HEK293T (cell line): ENCODE data around the gene ZNF771.
"Not testable (repeated sequence)": the region's sequence is repeated elsewhere in the genome, so short reads cannot be mapped to it uniquely, and the experiment has no call there.

Experiments
- CTCF ChIA-PET: fragments of 350-600 bp; formaldehyde crosslinking; extraction: SDS; loops from one replicate; lab custom pipeline; 2021; ENCODE audit warnings: antibody characterized with exemption, inconsistent platforms; lab: Yijun Ruan, JAX
- POLR2A ChIA-PET: fragments of 350-600 bp; formaldehyde crosslinking; extraction: SDS; loops from one replicate; lab custom pipeline; 2020; ENCODE audit warnings: antibody characterized with exemption, inconsistent platforms; lab: Yijun Ruan, JAX
- DNase-seq: peaks from one replicate; pipeline ENCODE4 v3.0.0; 2012; ENCODE audit warnings: mixed read lengths; ENCODE audit errors: extremely low spot score
- ARNT ChIP-seq: fragments of 450-650 bp; IDR thresholded peaks from 2 replicates; pipeline ENCODE4 v1.6.1; 2017; ENCODE audit warnings: mild to moderate bottlenecking
- BHLHE40 ChIP-seq: fragments of 450-650 bp; IDR thresholded peaks from 2 replicates; pipeline ENCODE4 v1.6.1; 2016; ENCODE audit warnings: mild to moderate bottlenecking, moderate library complexity, borderline replicate concordance
- CTBP1 ChIP-seq: fragments of 450-650 bp; IDR thresholded peaks from 2 replicates; pipeline ENCODE4 v1.6.1; 2016; ENCODE audit warnings: borderline replicate concordance
- ELF4 ChIP-seq: fragments of 450-650 bp; IDR thresholded peaks from 2 replicates; pipeline ENCODE4 v1.6.1; 2017; ENCODE audit warnings: antibody characterized with exemption
- FOXA1 ChIP-seq: fragments of 450-650 bp; IDR thresholded peaks from 2 replicates; pipeline ENCODE4 v1.6.1; 2016; ENCODE audit warnings: mild to moderate bottlenecking
- FOXK2 ChIP-seq: fragments of 450-650 bp; IDR thresholded peaks from 2 replicates; pipeline ENCODE4 v1.6.1; 2016; ENCODE audit warnings: mild to moderate bottlenecking
- FOXM1 ChIP-seq: fragments of 450-650 bp; IDR thresholded peaks from 2 replicates; pipeline ENCODE4 v1.6.1; 2017; ENCODE audit warnings: mild to moderate bottlenecking, borderline replicate concordance
- HDGF ChIP-seq: fragments of 450-650 bp; IDR thresholded peaks from 2 replicates; pipeline ENCODE4 v1.6.1; 2017; ENCODE audit warnings: antibody characterized with exemption, borderline replicate concordance
- L3MBTL2 ChIP-seq: fragments of 450-650 bp; conservative IDR thresholded peaks from 2 replicates; pipeline ENCODE4 v1.6.1; 2016; ENCODE audit warnings: mild to moderate bottlenecking
- LEF1 ChIP-seq: fragments of 450-650 bp; IDR thresholded peaks from 2 replicates; pipeline ENCODE4 v1.6.1; 2017; ENCODE audit warnings: mild to moderate bottlenecking, borderline replicate concordance
- NFRKB ChIP-seq: fragments of 450-650 bp; IDR thresholded peaks from 2 replicates; pipeline ENCODE4 v1.6.1; 2016; ENCODE audit warnings: mild to moderate bottlenecking, moderate library complexity
- PKNOX1 ChIP-seq: fragments of 450-650 bp; IDR thresholded peaks from 2 replicates; pipeline ENCODE4 v1.6.1; 2016
- SP1 ChIP-seq: fragments of 450-650 bp; IDR thresholded peaks from 2 replicates; pipeline ENCODE4 v1.6.1; 2017
- SUZ12 ChIP-seq: fragments of 450-650 bp; IDR thresholded peaks from 2 replicates; pipeline ENCODE4 v1.6.1; 2016; ENCODE audit warnings: mild to moderate bottlenecking
- TARDBP ChIP-seq: fragments of 450-650 bp; IDR thresholded peaks from 2 replicates; pipeline ENCODE4 v1.6.1; 2016
- ZNF384 ChIP-seq: fragments of 450-650 bp; IDR thresholded peaks from 2 replicates; pipeline ENCODE4 v1.6.1; 2016

The ZNF771 gene

DNA sequence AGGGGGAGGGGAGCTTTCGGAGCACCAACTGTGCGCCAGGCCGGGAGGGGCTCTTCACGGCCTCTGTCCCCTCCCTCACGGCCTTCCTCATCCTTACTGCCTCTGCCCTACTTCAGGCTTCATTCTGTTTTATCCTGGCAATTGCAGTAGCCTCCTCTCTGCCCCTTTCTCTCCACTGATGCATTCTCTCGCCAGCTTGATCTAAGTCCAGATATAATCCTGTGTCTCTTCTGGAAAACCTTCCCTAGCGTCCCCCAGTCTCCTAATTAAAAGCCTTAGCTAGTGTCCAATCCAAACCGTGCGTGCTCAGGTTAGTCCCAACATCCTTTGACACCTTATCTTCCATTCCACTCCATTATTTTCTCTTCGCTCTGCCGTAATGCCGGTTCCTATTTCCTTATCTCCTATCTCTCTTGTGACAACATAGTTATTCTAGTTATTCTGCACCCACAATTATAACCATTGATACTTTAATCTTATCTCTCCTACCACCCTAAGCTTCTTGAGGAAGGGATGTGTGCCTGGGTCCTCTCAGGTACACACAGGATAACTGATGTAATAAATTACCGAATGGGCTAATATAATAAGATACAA is 11.3 kb upstream of the ZNF771 start:
- TF ChIP-seq TARDBP = no peak
- no peak for TF ChIP-seq FOXK2
- 0 out of 2 replicates have a peak, but pooled peaks have one; percentile 16 for TF ChIP-seq HDGF
- CTCF ChIA-PET = interaction anchor here (1.0 to 2.1 kb wide), 9 partner anchors 9 to 233 kb away, joined by 3 to 15 read pairs (median 6); partner anchors contain the start of gene ZNF771
- POLR2A ChIA-PET = interaction anchor here (0.6 to 5.0 kb wide), 18 partner anchors 7 to 300 kb away, joined by 3 to 97 read pairs (median 6); partner anchors contain the start of genes CD2BP2, CORO1A, DCTPP1 and SEPTIN1
- peak; percentile 69 for DNase-seq

DNA sequence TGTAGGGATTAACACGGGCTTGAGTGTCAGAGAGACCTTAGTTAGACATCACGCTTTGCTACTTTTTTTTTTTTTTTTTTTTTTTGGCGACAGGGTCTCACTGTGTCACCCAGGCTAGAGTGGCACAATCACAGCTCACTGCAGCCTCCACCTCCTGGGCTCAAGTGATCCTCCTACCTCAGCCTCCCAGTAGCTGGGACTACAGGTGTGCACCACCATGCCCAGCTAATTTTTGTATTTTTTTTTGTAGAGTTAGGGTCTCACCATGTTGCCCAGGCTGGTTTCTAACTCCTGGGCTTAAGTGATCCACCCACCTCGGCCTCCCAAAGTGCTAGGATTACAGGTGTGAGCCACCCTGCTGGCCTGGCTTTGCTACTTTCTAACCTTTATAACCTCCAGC is 10.8 kb upstream of the ZNF771 start:
- CTCF ChIA-PET = interaction anchor here (1.0 to 2.1 kb wide), 4 partner anchors 10 to 233 kb away, joined by 5 to 15 read pairs (median 8); partner anchors contain the start of gene ZNF771
- POLR2A ChIA-PET = interaction anchor here (0.6 to 5.0 kb wide), 9 partner anchors 8 to 300 kb away, joined by 3 to 97 read pairs (median 6); partner anchors contain the start of genes SEPTIN1, TBC1D10B, YPEL3 and ZNF689
- not testable (repeated sequence) for DNase-seq

DNA sequence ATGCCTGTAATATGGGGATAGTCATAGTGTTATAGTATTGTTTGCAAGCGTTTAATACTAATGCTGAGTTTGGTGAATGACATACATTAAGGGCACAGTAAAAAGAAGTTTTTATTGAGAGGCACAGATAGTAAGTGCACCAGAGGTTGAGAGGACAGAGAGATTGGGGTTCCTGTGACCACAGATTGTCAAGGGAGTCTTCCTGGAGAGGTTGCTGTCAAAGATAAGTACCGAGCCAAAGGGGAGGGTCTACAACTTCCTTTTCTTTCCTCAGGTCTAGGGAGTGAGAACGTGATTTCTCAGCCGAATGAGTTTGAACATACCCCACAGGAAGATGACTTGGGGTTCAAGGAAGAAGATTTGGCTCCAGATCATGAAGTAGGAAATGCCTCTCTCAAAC is 10.3 kb upstream of the ZNF771 start:
- TF ChIP-seq HDGF = no peak
- CTCF ChIA-PET = interaction anchor here (1.7 kb wide), 1 partner anchor 219 kb away, joined by 6 read pairs; no protein-coding TSS in a partner anchor
- DNase-seq = no peak
- POLR2A ChIA-PET = interaction anchor here (1.3 to 5.0 kb wide), 2 partner anchors 11 to 17 kb away, joined by 7 to 75 read pairs; partner anchors contain the start of genes SEPTIN1 and ZNF771

- POLR2A ChIA-PET = interaction anchor here (0.9 to 5.0 kb wide), 5 partner anchors 10 to 43 kb away, joined by 3 to 75 read pairs (median 7); partner anchors contain the start of genes CD2BP2, DCTPP1, SEPTIN1 and ZNF771
- no peak for DNase-seq
- CTCF ChIA-PET = interaction anchor here (1.3 to 1.7 kb wide), 2 partner anchors 27 to 218 kb away, joined by 3 to 6 read pairs; no protein-coding TSS in a partner anchor
- TF ChIP-seq L3MBTL2 (no peak), FOXA1 (no peak), SP1 (no peak), ARNT (no peak), HDGF (no peak), CTBP1 (no peak), LEF1 (no peak)
Observed at GRCh38 chr16:30397776-30398660, 9.4 kb upstream of the ZNF771 start.

DNA sequence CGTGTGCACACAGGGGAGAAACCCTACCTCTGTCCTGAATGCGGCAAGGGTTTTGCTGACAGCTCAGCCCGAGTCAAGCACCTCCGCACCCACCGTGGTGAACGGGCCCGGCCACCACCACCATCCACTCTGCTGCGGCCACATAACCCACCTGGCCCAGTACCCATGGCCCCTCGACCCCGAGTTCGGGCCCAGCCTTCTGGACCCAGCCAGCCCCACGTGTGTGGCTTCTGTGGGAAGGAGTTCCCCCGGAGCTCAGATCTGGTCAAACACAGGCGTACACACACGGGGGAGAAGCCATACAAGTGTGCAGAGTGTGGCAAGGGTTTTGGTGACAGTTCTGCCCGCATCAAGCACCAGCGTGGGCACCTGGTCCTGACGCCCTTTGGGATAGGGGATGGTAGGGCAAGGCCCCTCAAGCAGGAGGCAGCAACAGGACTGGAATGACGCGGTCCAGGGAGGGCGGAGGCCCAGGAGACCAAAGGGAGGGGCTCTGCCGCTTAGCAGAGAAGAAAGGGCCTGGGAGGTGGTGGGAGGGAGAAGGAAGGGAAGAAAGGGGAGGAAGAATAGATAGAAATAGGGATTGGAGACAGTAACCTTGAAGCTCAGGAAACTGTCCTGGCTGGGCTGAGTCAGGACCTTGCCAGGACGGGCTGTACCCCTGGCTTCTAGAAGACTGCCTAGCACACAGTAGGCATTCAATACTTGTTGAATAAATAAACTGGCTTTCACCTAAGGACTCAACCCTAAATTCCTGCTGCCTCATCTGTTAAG is 8.6 kb upstream of the ZNF771 start:
- ChIA-PET POLR2A (interaction anchor here (0.8 to 5.0 kb wide), 10 partner anchors 9 to 333 kb away, joined by 3 to 75 read pairs (median 4); partner anchors contain the start of genes ALDOA, CD2BP2, DCTPP1 and SEPTIN1), CTCF (interaction anchor here (0.6 to 1.7 kb wide), 5 partner anchors 10 to 307 kb away, joined by 3 to 6 read pairs (median 6); partner anchors contain the start of gene TBX6)
- TF ChIP-seq TARDBP = no peak
- TF ChIP-seq L3MBTL2 = no peak
- no peak for TF ChIP-seq ZNF384
- TF ChIP-seq FOXM1 = no peak
- TF ChIP-seq FOXK2 = no peak
- no peak for TF ChIP-seq NFRKB
- TF ChIP-seq LEF1 = no peak
- DNase-seq = no peak

- ChIA-PET POLR2A (interaction anchor here (0.7 to 3.7 kb wide), 8 partner anchors 9 to 334 kb away, joined by 3 to 19 read pairs (median 4); partner anchors contain the start of genes ALDOA, CD2BP2, DCTPP1 and ZNF689), CTCF (interaction anchor here (0.6 to 1.5 kb wide), 5 partner anchors 10 to 307 kb away, joined by 3 to 6 read pairs (median 4); partner anchors contain the start of gene TBX6)
- no peak for DNase-seq
- no peak for TF ChIP-seq FOXM1
Observed at GRCh38 chr16:30399435-30400186, 7.8 kb upstream of the ZNF771 start.

GRCh38 chr16:30401768-30402425 is 5.5 kb upstream of the ZNF771 start:
- ChIA-PET POLR2A (interaction anchor here (1.1 to 3.7 kb wide), 4 partner anchors 10 to 31 kb away, joined by 3 to 16 read pairs (median 6); partner anchors contain the start of gene DCTPP1), CTCF (interaction anchor here (1.4 kb wide), 1 partner anchor 10 kb away, joined by 5 read pairs; no protein-coding TSS in a partner anchor)
- no peak for DNase-seq
- TF ChIP-seq PKNOX1 (no peak), HDGF (no peak), SUZ12 (no peak), TARDBP (no peak), ARNT (no peak), FOXK2 (no peak), SP1 (no peak), ELF4 (no peak), NFRKB (no peak), FOXA1 (no peak), ZNF384 (no peak), BHLHE40 (no peak), LEF1 (no peak), FOXM1 (no peak), CTBP1 (no peak), L3MBTL2 (no peak)
